VCaP (cell line): ENCODE measurements around the gene FNDC7.
"Not testable (repeated sequence)": the region's sequence is repeated elsewhere in the genome, so short reads cannot be mapped to it uniquely, and the experiment has no call there.

Experiments
- H3K27ac ChIP-seq: fragments of 450-650 bp; 2 replicates; pipeline ENCODE4 v1.5.1; 2017
- CTCF ChIP-seq: fragments of 450-650 bp; conservative IDR thresholded peaks from 2 replicates; pipeline ENCODE4 v1.5.1; 2017; ENCODE audit warnings: mild to moderate bottlenecking, moderate library complexity

FNDC7 gene

GRCh38 chr1:108780937-108781574 is 68.3 kb downstream of the FNDC7 start:
- no peak overlapping the region for H3K27ac ChIP-seq
- TF ChIP-seq CTCF: no peak

GRCh38 chr1:108781575-108781944 is 68.9 kb downstream of the FNDC7 start:
- H3K27ac ChIP-seq: not testable (repeated sequence)

- TF ChIP-seq CTCF: no peak
- H3K27ac ChIP-seq: no peak overlapping the region
These were observed 72.6 kb downstream of the FNDC7 start for GRCh38 chr1:108785264-108785663.

GRCh38 chr1:108785880-108786279 is 73.2 kb downstream of the FNDC7 start:
- TF ChIP-seq CTCF: no peak
- H3K27ac ChIP-seq: no peak overlapping the region

- no peak for TF ChIP-seq CTCF
- H3K27ac ChIP-seq: no peak overlapping the region
These were observed 79.1 kb downstream of the FNDC7 start for GRCh38 chr1:108791790-108792189.
